Activated naive CD4-positive, alpha-beta T cell treated with anti-CD3 and anti-CD28 coated beads, Interleukin-2, amount 50 U/mL, for 72 hours (primary cell): ENCODE measurements around the gene ADARB2. TPM values are rescaled to one million over a fixed set of nuclear protein-coding genes. Genes with fewer than 3 reads are reported as not detected.
"Not testable (repeated sequence)": the region's sequence is repeated elsewhere in the genome, so short reads cannot be mapped to it uniquely, and the experiment has no call there.

ENCODE experiments used
- ATAC-seq, 2 donors: fragments of 150-1000 bp; cut with Tn5 transposase; 2 replicates each; pipeline ENCODE4 v1.10.0; 2021; ENCODE audit warnings: mild to moderate bottlenecking in 2 of 2, moderate library complexity in 2 of 2
- DNase-seq, 2 donors: peaks; one replicate each; pipeline ENCODE4 v3.0.0; 2021 to 2022; ENCODE audit warnings: low spot score in 2 of 2
- H3K27ac Mint-ChIP-seq, 2 donors: one replicate each; pipeline ENCODE4 v1.8.0; 2022; ENCODE audit warnings: mild to moderate bottlenecking in 2 of 2, mixed read lengths in 2 of 2
- H3K36me3 Mint-ChIP-seq, 2 donors: one replicate each; pipeline ENCODE4 v1.8.0; 2022; ENCODE audit warnings: mixed read lengths in 2 of 2
- H3K9me3 Mint-ChIP-seq, 2 donors: one replicate each; pipeline ENCODE4 v1.8.0; 2022; ENCODE audit warnings: mixed read lengths in 2 of 2
- total RNA-seq, 2 donors: library from RNA; stranded (reverse); gene quantifications; one replicate each; pipeline ENCODE4 v1.2.3, GENCODE V29; 2022

Gene ADARB2
- under 1 TPM in 1 of 2 donors, not detected in 1; 0.27 TPM for total RNA-seq

DNA sequence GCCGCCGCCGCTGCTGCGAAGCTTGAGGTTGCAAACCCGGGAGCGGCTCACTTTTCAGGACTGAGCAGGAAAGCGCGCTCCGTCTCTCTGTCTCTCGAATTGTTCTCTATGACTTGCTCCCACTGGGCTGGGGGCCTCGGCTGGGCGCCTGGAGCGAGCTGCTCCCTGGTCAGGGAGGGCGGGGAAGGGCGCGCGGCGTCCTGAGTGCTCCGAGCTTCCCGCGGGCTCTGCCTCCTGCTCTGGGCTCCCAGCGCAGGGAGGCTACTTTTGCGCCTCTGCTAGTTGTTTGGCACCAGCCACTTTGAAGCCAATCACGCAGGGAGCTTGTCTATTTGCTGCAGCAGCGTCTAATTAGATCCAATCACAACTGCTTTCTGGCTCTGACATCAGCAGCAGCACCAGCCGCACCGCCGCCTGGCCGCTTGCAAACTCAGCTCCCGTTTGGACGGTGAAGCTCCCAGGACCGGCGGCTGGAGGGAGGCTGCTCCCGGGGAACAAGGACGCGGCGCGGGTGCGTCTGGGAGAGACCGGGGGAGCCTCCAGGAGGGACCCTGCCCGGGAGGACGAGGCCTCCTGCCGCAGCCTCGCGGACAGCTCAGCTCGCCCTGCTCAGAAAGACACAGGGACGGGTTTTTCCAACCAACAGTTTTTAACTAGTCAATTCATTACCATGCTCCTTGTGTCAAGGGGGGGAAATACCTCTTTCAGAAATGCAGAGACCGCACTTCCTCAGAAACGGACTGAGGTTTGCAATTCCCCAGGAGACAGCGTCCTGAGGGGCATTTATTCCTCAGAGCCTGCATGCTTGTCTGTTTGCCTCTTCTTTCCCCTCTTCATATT, at the start of gene ADARB2:
TSS of gene ADARB2 (minus strand) at position 304 of the 840 bp plus-strand sequence.
- Mint-ChIP-seq H3K9me3 (no peaks in the 10 kb centered on the region), H3K36me3 (no peaks in the 10 kb centered on the region), H3K27ac (no peak within 1 kb of the TSS)
- ATAC-seq (peak; percentile 76 to 87), DNase-seq (peak in 1 of 2 donors; percentile 19)

DNA sequence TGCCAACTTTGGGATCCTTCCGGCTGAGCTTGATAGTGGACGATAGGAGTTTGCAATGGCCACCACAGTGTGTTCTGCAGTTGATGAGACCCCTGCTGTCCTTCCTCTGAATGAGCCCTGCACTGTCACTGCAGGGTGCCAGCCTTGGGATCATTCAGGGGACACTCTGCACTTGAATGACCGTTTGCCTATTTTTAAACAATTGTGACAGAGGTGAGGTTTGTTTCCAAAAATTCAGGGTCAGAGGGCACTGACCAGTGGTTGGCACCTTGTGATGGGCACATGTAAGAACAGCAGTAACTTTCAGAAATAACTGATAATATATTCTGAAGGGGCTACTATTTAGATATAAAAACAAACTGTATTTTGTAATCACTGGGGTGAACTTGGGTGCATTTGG, 48.5 kb upstream of the ADARB2 start:
- no peaks in the 10 kb centered on the region for H3K36me3 Mint-ChIP-seq
- DNase-seq (no peak), ATAC-seq (no peak)
- no peak overlapping the region for H3K27ac Mint-ChIP-seq
- no peaks in the 10 kb centered on the region for H3K9me3 Mint-ChIP-seq

DNA sequence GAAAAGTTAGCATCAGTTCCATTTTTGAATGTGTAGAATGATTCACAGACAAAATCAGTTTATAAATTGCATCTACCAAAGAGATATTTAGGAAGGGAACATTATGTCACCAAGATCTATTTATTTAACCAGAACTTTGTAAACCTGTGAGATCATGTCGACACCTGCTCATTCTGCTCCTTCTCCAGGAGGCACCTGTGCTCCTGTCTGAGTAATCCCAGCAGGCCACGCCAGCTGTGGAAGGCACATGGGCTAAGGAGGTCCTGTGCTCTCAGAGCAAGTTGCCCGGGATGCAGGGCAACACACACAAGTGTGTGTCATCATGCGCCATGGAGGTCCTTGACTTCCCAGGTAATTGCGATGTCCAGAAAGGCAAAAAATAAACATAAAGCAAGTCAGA, 45.5 kb upstream of the ADARB2 start:
- Mint-ChIP-seq H3K27ac (no peak overlapping the region), H3K36me3 (no peaks in the 10 kb centered on the region), H3K9me3 (no peaks in the 10 kb centered on the region)
- DNase-seq = no peak
- no peak for ATAC-seq

DNA sequence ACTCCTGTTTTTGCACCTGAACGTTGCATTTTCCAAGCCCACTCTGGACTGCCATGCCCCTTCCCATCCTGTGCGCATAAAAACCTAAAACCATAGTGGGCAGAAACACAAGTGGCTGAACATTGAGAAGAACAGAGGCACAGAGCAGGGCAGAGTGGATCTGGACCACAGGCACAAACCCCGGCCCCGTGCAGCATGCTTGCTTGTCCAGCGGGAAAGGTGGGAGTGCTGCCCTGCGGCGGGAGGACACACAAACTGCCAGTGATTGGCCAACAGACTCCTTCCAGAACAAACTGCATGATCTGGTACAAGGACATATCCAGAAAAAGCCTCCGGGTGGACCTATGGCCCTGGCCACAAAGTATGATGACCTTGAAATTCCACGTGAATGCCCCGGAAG, 42.5 kb upstream of the ADARB2 start:
- Mint-ChIP-seq H3K9me3 (no peaks in the 10 kb centered on the region), H3K36me3 (no peaks in the 10 kb centered on the region), H3K27ac (no peak overlapping the region)
- DNase-seq (no peak), ATAC-seq (no peak)

DNA sequence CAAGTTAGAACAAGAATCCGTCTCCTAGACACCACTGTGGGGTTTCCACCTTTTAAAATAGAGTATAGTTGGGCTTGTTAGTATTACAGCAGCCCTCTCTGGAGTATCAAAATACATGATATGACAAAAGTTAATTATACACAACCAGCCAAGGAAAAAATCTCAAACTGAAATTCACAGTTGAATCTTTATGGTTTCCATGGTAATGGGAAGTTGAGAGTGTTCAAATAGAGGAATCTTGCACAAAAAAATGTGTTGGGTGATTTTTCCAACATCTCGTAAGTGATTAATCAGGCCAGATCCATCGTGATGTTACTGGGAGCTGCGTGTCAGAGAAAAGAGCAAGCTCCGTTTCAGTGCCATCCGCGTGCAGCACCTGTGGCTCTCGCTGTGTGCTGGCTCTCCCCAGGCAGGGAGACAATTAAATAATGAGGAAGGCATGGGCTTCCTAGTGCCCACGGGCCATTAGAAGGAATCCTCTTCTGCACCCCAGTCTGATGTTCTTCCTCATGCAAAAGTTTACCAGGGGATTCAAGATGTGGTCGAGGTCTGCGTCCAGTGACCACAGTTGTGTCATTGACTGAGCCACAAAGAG, 41.1 kb upstream of the ADARB2 start:
- no peaks in the 10 kb centered on the region for H3K36me3 Mint-ChIP-seq
- no peak for ATAC-seq
- no peak for DNase-seq
- no peaks in the 10 kb centered on the region for H3K9me3 Mint-ChIP-seq
- H3K27ac Mint-ChIP-seq = no peak overlapping the region

DNA sequence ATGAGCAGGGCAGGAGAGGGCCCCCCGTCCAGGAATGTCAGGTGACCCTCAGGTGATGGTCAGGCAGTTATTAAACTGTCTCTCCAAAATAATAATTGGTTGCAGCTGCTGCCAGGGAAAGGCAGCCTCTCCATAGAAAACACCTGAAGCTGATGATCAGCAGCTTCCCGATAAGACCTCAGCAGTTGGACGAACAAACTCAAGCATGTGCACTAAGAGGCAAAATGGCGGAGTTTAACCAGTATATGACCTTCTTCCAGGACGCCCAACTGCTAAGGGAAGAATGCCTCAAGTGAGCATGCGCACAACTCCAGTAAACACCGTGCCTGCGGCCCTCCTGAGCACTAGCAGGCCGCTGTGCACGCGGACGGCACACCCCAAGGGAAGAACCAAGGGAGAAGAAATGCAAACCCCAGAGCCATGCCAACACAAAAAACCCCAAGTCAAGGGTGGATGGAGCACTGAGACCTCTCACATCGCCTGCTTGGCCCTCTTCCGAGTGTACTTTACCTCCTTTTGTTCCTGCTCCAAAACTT, 38.9 kb upstream of the ADARB2 start:
- Mint-ChIP-seq H3K27ac (no peak overlapping the region), H3K9me3 (no peaks in the 10 kb centered on the region), H3K36me3 (no peaks in the 10 kb centered on the region)
- ATAC-seq = no peak
- no peak for DNase-seq

DNA sequence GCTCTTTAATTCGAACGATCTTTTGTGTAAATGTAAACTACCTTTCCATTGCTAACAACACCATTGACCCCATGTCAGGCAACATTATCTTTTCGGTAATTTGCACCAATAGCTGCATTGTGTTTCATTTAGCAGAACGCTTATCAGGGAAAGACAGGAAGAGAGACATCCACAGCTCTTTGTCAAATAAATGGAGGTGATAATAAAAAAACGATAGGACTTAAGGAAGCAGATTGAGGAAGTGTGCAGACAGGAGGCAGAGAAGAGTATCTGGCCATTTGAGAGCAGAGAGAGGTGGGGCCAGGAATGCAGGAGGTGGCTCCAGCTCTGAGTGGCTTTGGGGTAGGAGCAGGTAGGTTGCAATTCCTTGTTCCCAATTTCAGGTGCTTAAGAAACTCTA, 37.5 kb upstream of the ADARB2 start:
- H3K9me3 Mint-ChIP-seq = no peaks in the 10 kb centered on the region
- H3K27ac Mint-ChIP-seq = no peak overlapping the region
- ATAC-seq (no peak), DNase-seq (no peak)
- no peaks in the 10 kb centered on the region for H3K36me3 Mint-ChIP-seq

DNA sequence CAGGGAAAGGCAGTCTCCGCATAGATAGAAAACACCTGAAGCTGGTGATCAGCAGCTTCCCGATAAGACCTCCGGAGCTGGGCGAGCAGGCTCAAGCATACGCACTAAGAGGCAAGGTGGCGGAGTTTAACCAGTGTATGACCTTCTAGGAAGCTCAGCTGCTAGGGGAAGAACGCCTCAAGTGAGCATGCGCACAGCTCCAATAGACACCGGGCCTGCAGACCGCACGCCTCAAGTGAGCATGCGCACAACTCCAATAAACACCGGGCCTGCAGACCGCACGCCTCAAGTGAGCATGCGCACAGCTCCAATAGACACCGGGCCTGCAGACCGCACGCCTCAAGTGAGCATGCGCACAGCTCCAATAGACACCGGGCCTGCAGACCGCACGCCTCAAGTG, 35.9 kb upstream of the ADARB2 start:
- not testable (repeated sequence) for H3K27ac Mint-ChIP-seq, H3K9me3 Mint-ChIP-seq, ATAC-seq, DNase-seq, H3K36me3 Mint-ChIP-seq

DNA sequence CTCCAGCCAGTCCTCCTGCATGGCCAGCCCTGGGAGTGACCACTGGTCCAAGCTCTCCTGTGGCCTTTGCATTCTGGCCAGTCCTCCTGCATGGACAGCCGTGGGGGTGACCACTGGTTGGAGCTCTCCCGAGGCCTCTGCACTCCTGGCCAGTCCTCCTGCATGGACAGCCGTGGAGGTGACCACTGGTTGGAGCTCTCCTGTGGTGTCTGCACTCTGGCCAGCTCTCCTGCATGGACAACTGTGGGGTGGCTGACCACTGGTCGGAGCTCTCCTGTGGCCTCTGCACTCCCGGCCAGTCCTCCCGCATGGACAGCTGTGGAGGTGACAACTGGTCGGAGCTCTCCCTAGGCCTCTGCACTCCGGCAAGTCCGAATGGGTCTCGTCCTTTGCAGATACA, 28.7 kb upstream of the ADARB2 start:
- no peak for DNase-seq
- ATAC-seq = no peak
- Mint-ChIP-seq H3K27ac (no peak overlapping the region), H3K36me3 (no peaks in the 10 kb centered on the region), H3K9me3 (no peaks in the 10 kb centered on the region)

DNA sequence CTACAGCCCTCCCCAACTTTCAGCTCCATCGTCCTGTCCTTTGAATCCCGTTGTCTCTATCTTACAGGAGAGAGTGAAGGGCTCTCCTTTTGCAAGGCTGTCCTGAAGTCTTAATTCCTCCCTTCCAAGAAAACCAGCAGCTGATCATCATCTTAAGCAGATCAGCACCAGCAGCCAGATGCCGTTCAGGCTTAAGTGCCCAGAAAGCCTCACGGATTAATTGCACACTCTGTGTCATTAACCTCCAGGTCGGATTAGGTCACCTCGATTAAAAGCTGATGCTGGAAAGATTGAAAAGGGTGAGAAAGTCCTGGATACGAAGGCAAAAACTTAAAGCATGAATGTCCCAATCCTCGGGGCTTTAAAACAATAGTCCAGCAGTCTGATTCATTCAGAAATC, 24.8 kb upstream of the ADARB2 start:
- Mint-ChIP-seq H3K9me3 (peaks cover 7 to 8% of the 10 kb centered on the region in 2 donors), H3K36me3 (peaks cover 6% of the 10 kb centered on the region in 2 donors), H3K27ac (no peak overlapping the region)
- DNase-seq (no peak), ATAC-seq (no peak)

DNA sequence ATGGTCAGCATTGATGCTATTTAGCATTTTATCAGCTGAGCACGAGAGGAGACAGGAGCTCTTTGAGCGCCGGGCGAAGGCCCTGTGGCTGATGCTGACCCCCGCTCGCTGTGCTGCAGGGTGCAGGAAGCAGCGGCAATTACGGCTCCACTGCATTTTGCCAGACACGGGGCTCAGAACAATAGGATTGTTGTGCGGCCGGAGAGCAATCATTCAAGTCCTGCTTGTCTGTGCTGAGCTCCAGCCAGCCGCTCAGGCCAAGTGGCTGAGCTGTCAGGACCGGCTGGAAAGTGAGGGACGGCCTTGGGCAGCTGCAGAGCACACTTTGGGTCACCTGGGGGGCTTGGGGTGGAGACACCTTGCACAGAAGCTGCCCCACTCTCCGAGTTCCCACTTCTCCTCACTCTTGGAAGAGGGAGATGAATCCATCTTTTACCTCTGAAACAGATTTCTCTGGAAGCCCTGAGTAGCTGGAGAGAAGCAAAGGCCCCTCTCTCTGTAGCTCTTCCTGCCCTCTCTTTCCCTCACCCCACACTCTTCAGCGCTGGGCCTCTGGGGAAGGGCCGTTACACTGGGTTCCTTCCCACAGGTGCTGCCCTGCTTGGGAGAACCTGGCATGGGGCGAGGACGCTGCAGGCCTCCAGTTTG, 17.3 kb upstream of the ADARB2 start:
- Mint-ChIP-seq H3K36me3 (peaks cover 9 to 15% of the 10 kb centered on the region in 2 donors), H3K27ac (no peak overlapping the region), H3K9me3 (peaks cover 18 to 22% of the 10 kb centered on the region in 2 donors)
- no peak for DNase-seq
- ATAC-seq = no peak

DNA sequence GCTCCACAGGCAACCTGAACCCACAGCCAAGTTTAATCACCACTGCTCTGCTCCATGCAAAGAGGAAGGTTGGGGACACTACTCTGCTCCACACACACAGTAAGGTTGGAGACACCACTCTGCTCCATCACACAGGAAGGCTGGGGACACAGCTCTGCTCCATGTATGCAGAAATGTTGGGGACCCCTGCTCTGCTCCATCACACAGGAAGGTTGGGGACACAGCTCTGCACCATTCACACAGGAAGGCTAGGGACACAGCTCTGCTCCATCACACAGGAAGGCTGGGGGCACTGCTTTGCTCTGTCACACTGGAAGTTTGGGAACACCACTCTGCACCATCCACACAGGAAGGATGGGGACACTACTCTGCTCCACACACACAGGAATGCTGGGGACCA, 14.8 kb upstream of the ADARB2 start:
- no peak for DNase-seq
- no peak overlapping the region for H3K27ac Mint-ChIP-seq
- ATAC-seq = no peak
- H3K36me3 Mint-ChIP-seq = peaks cover 23 to 24% of the 10 kb centered on the region in 2 donors
- peaks cover 20 to 27% of the 10 kb centered on the region in 2 donors for H3K9me3 Mint-ChIP-seq

DNA sequence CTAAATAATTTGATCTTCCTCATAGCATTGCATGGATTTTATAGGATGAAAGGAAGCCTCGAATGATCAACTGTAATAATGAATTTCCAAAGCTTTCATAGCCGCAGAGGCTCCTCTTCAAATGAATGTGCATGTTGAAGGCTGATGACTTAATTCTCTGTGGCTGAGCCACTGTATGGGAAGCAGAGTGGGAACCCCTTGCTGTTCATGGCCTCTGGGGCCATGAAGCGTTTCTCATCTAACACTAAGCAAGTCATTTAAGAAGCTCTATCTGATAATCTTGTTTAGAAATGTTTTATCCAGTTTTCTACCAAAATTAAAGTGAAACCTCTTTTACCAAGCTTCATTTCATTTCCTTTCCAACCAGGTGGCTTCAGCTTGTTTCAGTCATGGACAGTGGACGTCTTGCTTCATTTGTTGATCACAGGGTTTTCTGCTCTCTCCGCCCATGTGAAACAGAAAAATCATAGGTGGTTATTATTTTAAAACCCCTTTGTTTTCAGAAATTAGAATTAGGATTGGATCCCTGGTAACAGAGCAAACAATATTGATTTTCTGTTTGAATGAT, 10.3 kb upstream of the ADARB2 start:
- ATAC-seq (no peak), DNase-seq (no peak)
- Mint-ChIP-seq H3K27ac (no peak overlapping the region), H3K36me3 (peaks cover 23 to 24% of the 10 kb centered on the region in 2 donors), H3K9me3 (peaks cover 20 to 23% of the 10 kb centered on the region in 2 donors)

DNA sequence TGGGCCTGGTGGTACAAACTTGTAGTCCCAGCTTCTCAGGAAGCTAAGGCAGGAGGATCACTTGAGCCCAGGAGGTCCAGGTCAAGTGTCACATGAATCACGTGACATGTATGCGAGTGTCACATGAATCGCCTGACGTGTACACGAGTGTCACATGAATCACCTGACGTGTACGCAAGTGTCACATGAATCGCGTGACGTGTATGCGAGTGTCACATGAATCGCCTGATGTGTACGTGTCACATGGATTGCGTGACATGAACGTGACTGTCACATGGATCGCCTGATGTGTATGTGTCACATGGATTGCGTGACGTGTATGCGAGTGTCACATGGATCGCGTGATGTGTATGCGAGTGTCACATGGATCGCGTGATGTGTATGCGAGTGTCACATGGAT, 9.5 kb upstream of the ADARB2 start:
- H3K36me3 Mint-ChIP-seq = peaks cover 23 to 24% of the 10 kb centered on the region in 2 donors
- no peak overlapping the region for H3K27ac Mint-ChIP-seq
- DNase-seq (no peak), ATAC-seq (no peak)
- peaks cover 20 to 23% of the 10 kb centered on the region in 2 donors for H3K9me3 Mint-ChIP-seq

DNA sequence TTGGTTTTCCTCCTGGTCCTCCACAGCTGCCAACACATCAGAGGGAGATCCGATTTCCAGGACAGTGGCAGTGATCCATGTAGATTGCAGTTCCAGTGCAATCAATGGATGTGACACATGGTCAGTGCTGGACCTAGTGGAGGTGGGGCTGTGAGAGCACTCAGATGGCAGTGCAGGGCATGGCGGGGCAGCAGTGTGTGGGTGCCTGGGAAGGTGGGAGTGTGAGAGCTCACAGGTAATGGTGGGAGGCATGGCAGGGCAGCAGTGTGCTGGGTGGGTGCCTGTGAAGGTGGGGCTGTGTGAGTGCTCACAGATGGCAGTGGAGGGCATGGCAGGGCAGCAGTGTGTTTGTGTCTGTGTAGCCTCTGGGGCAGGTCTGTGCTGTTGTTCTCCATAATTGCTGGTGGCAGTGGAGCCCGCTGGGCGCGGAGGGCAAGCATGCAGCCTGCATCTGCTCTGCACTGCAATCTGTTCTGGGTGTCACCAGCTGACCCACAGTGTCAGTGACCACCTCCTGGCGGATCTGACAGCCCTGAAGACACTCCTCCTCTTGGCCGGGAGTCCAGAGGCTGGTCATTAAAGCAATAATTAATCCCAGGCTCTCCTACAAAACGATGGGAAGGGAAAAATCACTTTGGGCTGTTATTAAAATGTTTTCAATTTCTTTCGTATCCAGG, 8.6 kb upstream of the ADARB2 start:
- ATAC-seq (no peak), DNase-seq (no peak)
- Mint-ChIP-seq H3K36me3 (peaks cover 20 to 24% of the 10 kb centered on the region in 2 donors), H3K9me3 (peaks cover 15 to 17% of the 10 kb centered on the region in 2 donors), H3K27ac (no peak overlapping the region)

DNA sequence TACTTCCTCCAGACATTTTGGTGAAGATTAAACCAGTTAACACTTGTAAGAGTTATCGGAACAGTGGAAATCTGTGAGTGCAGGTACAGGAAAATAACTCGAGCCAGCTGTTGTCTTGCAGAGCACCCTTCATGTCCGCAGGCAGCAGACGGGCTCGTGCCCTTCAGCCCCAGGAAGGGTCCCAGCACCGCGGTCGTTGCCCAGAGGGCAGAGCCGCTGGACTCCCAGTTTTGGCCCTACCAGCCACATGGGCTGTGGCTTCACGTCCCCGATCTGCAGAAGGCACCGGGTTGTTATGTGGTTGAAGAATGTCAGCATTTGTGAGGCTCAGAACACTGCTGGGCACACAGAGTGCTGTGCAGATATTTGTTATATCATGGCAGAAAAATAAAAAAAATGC, 7.2 kb upstream of the ADARB2 start:
- ATAC-seq (no peak), DNase-seq (no peak)
- H3K36me3 Mint-ChIP-seq = peaks cover 13 to 20% of the 10 kb centered on the region in 2 donors
- peaks cover 9 to 11% of the 10 kb centered on the region in 2 donors for H3K9me3 Mint-ChIP-seq
- H3K27ac Mint-ChIP-seq = no peak overlapping the region
